HG03521 (cell line): Measurements from ENCODE around the gene FAM114A1.
"Not testable (repeated sequence)": the region's sequence is repeated elsewhere in the genome, so short reads cannot be mapped to it uniquely, and the experiment has no call there.

ENCODE experiments used
- ATAC-seq: cut with Tn5 transposase; IDR thresholded peaks from one replicate; pipeline ENCODE4 v1.9.1; 2021; ENCODE audit warnings: mild to moderate bottlenecking, moderate library complexity; ENCODE audit not compliant: unreplicated experiment

The FAM114A1 gene

GRCh38 chr4:38928974-38929373 is 61.4 kb downstream of the FAM114A1 start:
- ATAC-seq, result no peak

GRCh38 chr4:38930204-38930603 is 62.6 kb downstream of the FAM114A1 start:
- no peak for ATAC-seq

GRCh38 chr4:38930707-38931106 is 63.1 kb downstream of the FAM114A1 start:
- ATAC-seq, result no peak

- no peak for ATAC-seq
Measured at GRCh38 chr4:38931125-38931524, 63.5 kb downstream of the FAM114A1 start.

- no peak for ATAC-seq
Measured at GRCh38 chr4:38935391-38936073, 67.9 kb downstream of the FAM114A1 start.

- ATAC-seq, result peak; percentile 83
Measured at GRCh38 chr4:38939165-38939564, 71.6 kb downstream of the FAM114A1 start.

GRCh38 chr4:38940476-38940875 is 72.9 kb downstream of the FAM114A1 start:
- ATAC-seq, result no peak

GRCh38 chr4:38941906-38942305 is 74.3 kb downstream of the FAM114A1 start:
- ATAC-seq, result not testable (repeated sequence)

- ATAC-seq, result no peak
Measured at GRCh38 chr4:38943343-38943742, 75.7 kb downstream of the FAM114A1 start.

- ATAC-seq, result no peak
Measured at GRCh38 chr4:38944440-38944839, 76.8 kb downstream of the FAM114A1 start.

GRCh38 chr4:38946919-38947318 is 79.3 kb downstream of the FAM114A1 start:
- ATAC-seq, result no peak

- ATAC-seq, result no peak
Measured at GRCh38 chr4:38948551-38948950, 80.9 kb downstream of the FAM114A1 start.

GRCh38 chr4:38949411-38950051 is 81.9 kb downstream of the FAM114A1 start:
- no peak for ATAC-seq

- ATAC-seq, result no peak
Measured at GRCh38 chr4:38950159-38950558, 82.6 kb downstream of the FAM114A1 start.

- no peak for ATAC-seq
Measured at GRCh38 chr4:38950734-38951133, 83.1 kb downstream of the FAM114A1 start.

- no peak for ATAC-seq
Measured at GRCh38 chr4:38951598-38951997, 84.0 kb downstream of the FAM114A1 start.

GRCh38 chr4:38952017-38952416 is 84.4 kb downstream of the FAM114A1 start:
- ATAC-seq, result no peak

GRCh38 chr4:38954727-38955126 is 87.1 kb downstream of the FAM114A1 start:
- ATAC-seq, result no peak

- no peak for ATAC-seq
Measured at GRCh38 chr4:38955957-38956356, 88.4 kb downstream of the FAM114A1 start.

- no peak for ATAC-seq
Measured at GRCh38 chr4:38957261-38957815, 89.7 kb downstream of the FAM114A1 start.

- ATAC-seq, result no peak
Measured at GRCh38 chr4:38957893-38958292, 90.3 kb downstream of the FAM114A1 start.

- ATAC-seq, result no peak
Measured at GRCh38 chr4:38958453-38959190, 91.0 kb downstream of the FAM114A1 start.
